Mesendoderm (in vitro differentiated cells): ENCODE results near the gene UPB1.
A peak's percentile ranks its signal among the peaks of the same experiment; 100 is the strongest.

ENCODE experiments used
- DNase-seq: peaks from one replicate; pipeline ENCODE4 v3.0.0; 2013
- H2AK5ac ChIP-seq: 2 replicates; pipeline ENCODE4 v1.6.1; 2013; ENCODE audit warnings: low read length, inconsistent platforms
- H2BK120ac ChIP-seq: 2 replicates; pipeline ENCODE4 v1.6.1; 2013; ENCODE audit warnings: low read depth, mild to moderate bottlenecking, low read length, moderate library complexity, mixed read lengths
- H2BK15ac ChIP-seq: replicated peaks from 2 replicates; pipeline ENCODE4 v1.6.1; 2013; ENCODE audit warnings: low read depth, mild to moderate bottlenecking, moderate library complexity
- H2BK5ac ChIP-seq: 2 replicates; pipeline ENCODE4 v1.6.1; 2013; ENCODE audit warnings: low read length, inconsistent platforms
- H3K18ac ChIP-seq: 2 replicates; pipeline ENCODE4 v1.6.1; 2013; ENCODE audit warnings: mild to moderate bottlenecking, low read length, mixed read lengths
- H3K23ac ChIP-seq: one replicate; pipeline ENCODE4 v1.6.1; 2013; ENCODE audit warnings: low read length
- H3K27ac ChIP-seq: 2 replicates; pipeline ENCODE4 v1.5.1; 2013; ENCODE audit warnings: low read depth, mild to moderate bottlenecking, inconsistent platforms, low read length, moderate library complexity
- H3K27me3 ChIP-seq: 2 replicates; pipeline ENCODE4 v1.6.1; 2013; ENCODE audit warnings: low read length, control low read depth, mild to moderate bottlenecking, inconsistent platforms; ENCODE audit not compliant: insufficient read depth, poor library complexity
- H3K36me3 ChIP-seq: 2 replicates; pipeline ENCODE4 v1.6.1; 2013; ENCODE audit warnings: low read length, inconsistent platforms; ENCODE audit not compliant: control insufficient read depth, insufficient read depth
- H3K4ac ChIP-seq: one replicate; pipeline ENCODE4 v1.6.1; 2013; ENCODE audit warnings: low read depth, mild to moderate bottlenecking, low read length, moderate library complexity
- H3K4me1 ChIP-seq: 2 replicates; pipeline ENCODE4 v1.6.1; 2013; ENCODE audit warnings: low read depth, low read length, inconsistent platforms; ENCODE audit not compliant: control insufficient read depth
- H3K4me2 ChIP-seq: 2 replicates; pipeline ENCODE4 v1.6.1; 2013; ENCODE audit warnings: low read length
- H3K4me3 ChIP-seq: 2 replicates; pipeline ENCODE4 v1.5.1; 2013; ENCODE audit warnings: mild to moderate bottlenecking, low read length
- H3K56ac ChIP-seq: one replicate; pipeline ENCODE4 v1.6.1; 2013; ENCODE audit warnings: low read length
- H3K79me1 ChIP-seq: 2 replicates; pipeline ENCODE4 v1.6.1; 2013; ENCODE audit warnings: low read length, inconsistent platforms
- H3K79me2 ChIP-seq: 2 replicates; pipeline ENCODE4 v1.6.1; 2013; ENCODE audit warnings: mild to moderate bottlenecking, low read length; ENCODE audit not compliant: control insufficient read depth, insufficient read depth
- H3K9ac ChIP-seq: 2 replicates; pipeline ENCODE4 v1.6.1; 2013; ENCODE audit warnings: low read length, inconsistent platforms
- H4K5ac ChIP-seq: one replicate; pipeline ENCODE4 v1.6.1; 2013; ENCODE audit warnings: low read length
- H4K8ac ChIP-seq: one replicate; pipeline ENCODE4 v1.6.1; 2013; ENCODE audit warnings: low read depth, mild to moderate bottlenecking, control low read depth, low read length, moderate library complexity
- WGBS: extraction: QIAGEN DNeasy Blood & Tissue Kit; methylation state at CpG from one replicate; pipeline ENCODE4 v1.1.7; 2013; ENCODE audit warnings: low lambda C conversion rate, missing lambda C conversion rate; ENCODE audit not compliant: insufficient coverage; ENCODE audit errors: extremely low coverage; 5-methylcytosine and 5-hydroxymethylcytosine counted together

UPB1 gene

DNA sequence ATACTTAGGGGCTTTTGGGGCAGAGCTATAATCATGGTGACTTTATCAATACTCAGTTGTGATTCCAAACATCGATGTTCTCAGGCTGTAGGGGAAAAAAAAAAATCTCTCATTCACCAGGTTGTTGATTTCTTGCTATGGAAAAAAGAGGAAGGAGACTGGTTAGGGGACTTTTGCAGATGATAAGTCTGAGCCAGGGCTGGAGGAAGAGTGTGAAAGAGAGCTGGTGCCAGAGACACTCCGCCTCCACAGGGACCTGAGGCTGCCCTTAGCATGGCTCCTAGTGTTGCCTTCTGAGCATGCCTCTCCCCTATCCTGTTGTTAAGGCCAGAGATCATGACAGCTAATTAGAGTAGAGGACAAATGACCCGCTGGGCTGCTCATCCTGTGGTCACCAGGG is 16.9 kb downstream of the UPB1 start:
- no peak overlapping the region for H4K8ac ChIP-seq
- H2BK120ac ChIP-seq, result no peak overlapping the region
- H3K9ac ChIP-seq, result no peak overlapping the region
- no peak overlapping the region for H2BK5ac ChIP-seq
- H3K79me2 ChIP-seq, result no peaks in the 10 kb centered on the region
- H3K18ac ChIP-seq, result no peak overlapping the region
- H4K5ac ChIP-seq, result no peak overlapping the region
- H3K4ac ChIP-seq, result no peak overlapping the region
- H3K36me3 ChIP-seq, result no peaks in the 10 kb centered on the region
- peaks cover 1% of the 10 kb centered on the region for H3K4me1 ChIP-seq
- H3K4me2 ChIP-seq, result no peak overlapping the region
- H2BK15ac ChIP-seq, result no peak overlapping the region
- H3K23ac ChIP-seq, result no peak overlapping the region
- DNase-seq, result peak; percentile 49
- H3K27me3 ChIP-seq, result no peaks in the 10 kb centered on the region
- no peak overlapping the region for H3K27ac ChIP-seq
- no peak overlapping the region for H2AK5ac ChIP-seq
- H3K4me3 ChIP-seq, result no peak overlapping the region
- no peaks in the 10 kb centered on the region for H3K79me1 ChIP-seq
- no CpG with 5 or more reads among the region's 3 CpGs for WGBS
- no peak overlapping the region for H3K56ac ChIP-seq

DNA sequence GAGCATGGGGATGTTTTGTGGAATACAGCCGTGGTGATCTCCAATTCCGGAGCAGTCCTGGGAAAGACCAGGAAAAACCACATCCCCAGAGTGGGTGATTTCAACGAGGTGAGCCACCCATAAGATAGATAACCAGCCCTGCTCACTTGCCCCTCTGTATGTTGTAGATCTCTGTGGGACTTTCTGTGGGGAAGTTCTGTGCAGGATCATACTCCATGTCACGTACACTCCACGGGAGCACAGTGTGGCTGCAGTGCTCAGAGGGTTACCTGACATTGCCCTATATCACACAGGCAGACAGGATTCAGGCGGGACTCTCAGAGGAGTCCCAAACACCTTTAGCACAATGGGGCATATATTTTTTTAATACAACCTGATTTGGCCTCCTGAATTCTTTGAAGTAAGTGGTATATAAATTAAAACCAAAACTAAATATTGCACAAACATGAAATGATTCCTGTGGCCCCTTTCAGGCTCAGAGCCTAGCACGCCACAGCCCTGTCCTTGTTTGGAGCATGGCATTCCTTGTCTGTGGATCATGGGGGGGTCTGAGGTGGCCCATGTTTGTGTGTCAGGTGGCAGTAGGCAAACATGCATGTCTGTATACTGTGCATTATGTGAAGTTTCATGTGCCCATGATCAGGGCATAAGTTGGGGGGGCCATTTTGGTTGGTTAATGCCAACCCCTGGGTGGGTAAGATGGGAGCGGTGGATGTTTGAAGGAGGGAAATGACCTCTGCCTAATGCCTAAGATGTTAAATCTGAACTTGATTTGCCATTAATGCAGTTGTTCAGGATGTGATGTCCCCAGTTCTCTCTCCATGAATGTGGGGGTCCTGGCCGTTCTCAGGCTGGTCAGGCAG is 18.5 kb downstream of the UPB1 start:
- Histone ChIP-seq H2BK5ac (no peak overlapping the region), H3K56ac (no peak overlapping the region), H3K18ac (no peak overlapping the region), H4K5ac (no peak overlapping the region), H3K4me1 (no peaks in the 10 kb centered on the region), H3K79me1 (no peaks in the 10 kb centered on the region), H3K23ac (no peak overlapping the region), H3K36me3 (no peaks in the 10 kb centered on the region), H3K79me2 (no peaks in the 10 kb centered on the region), H3K27me3 (no peaks in the 10 kb centered on the region), H2BK120ac (no peak overlapping the region), H2AK5ac (no peak overlapping the region), H3K4me3 (no peak overlapping the region), H3K27ac (no peak overlapping the region), H3K4me2 (no peak overlapping the region), H3K9ac (no peak overlapping the region), H4K8ac (no peak overlapping the region), H2BK15ac (no peak overlapping the region), H3K4ac (no peak overlapping the region)
- no CpG with 5 or more reads among the region's 9 CpGs for WGBS
- DNase-seq, result no peak

DNA sequence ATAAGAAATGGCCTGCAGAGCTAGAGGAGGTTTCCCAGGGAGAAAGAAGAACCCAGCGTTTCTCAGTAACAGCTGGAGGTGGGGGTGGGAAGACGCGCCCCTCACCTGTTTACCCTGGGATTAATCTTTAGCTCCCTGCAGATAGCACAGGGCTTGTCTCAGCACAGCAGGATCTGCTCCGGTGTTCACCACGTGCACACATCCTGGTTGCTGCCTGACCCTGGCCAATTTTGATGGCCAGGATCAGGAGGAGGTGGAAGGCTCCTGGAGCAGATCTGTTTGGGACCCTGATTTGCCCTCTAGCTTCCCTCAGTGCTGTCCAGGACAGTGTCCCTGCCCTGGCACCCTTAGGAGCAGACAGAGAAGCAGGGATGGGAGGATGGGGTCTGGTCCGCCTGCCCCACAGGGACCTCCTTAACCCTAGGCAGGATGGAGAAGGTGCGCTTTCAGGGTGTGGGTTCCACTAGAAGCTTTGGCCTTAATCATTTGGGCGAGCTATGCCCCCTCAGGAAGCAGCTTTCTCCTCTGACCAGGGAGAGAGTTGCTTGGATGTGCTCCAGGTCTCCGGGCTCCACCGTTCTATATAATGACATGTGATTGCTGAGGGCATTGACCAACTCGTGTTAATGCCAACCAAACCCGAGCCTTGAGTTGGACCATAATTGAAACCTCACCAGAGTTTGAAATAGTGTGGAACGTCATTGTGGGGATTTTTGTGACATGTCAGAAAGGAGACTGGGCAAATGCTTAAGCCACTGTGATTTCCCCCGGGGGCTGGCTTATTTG is 19.3 kb downstream of the UPB1 start:
- no peak overlapping the region for H2AK5ac ChIP-seq
- H3K4me2 ChIP-seq, result no peak overlapping the region
- no peak overlapping the region for H3K23ac ChIP-seq
- no peak overlapping the region for H3K9ac ChIP-seq
- H3K4me3 ChIP-seq, result no peak overlapping the region
- no peak overlapping the region for H3K18ac ChIP-seq
- no peak for DNase-seq
- H3K4ac ChIP-seq, result no peak overlapping the region
- H3K79me2 ChIP-seq, result no peaks in the 10 kb centered on the region
- WGBS, result no CpG with 5 or more reads among the region's 14 CpGs
- no peak overlapping the region for H3K27ac ChIP-seq
- H2BK15ac ChIP-seq, result no peak overlapping the region
- no peak overlapping the region for H4K8ac ChIP-seq
- H3K4me1 ChIP-seq, result no peaks in the 10 kb centered on the region
- no peaks in the 10 kb centered on the region for H3K79me1 ChIP-seq
- no peak overlapping the region for H3K56ac ChIP-seq
- H3K27me3 ChIP-seq, result no peaks in the 10 kb centered on the region
- H4K5ac ChIP-seq, result no peak overlapping the region
- no peak overlapping the region for H2BK5ac ChIP-seq
- no peak overlapping the region for H2BK120ac ChIP-seq
- no peaks in the 10 kb centered on the region for H3K36me3 ChIP-seq

DNA sequence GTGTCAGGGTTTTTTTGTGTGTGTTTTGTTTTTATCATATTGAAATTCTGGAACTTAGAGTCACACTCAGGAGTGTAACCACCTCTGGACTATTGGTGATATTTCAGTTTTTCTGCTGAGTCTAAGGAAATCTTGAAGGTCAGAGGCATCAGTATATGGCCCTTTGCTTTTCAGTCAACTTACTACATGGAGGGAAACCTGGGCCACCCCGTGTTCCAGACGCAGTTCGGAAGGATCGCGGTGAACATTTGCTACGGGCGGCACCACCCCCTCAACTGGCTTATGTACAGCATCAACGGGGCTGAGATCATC is 19.9 kb downstream of the UPB1 start:
- H3K27ac ChIP-seq, result no peak overlapping the region
- no peak overlapping the region for H3K4me3 ChIP-seq
- no peak overlapping the region for H2BK120ac ChIP-seq
- H3K4me2 ChIP-seq, result no peak overlapping the region
- no peak overlapping the region for H4K8ac ChIP-seq
- no peak overlapping the region for H2AK5ac ChIP-seq
- no peaks in the 10 kb centered on the region for H3K79me1 ChIP-seq
- H3K79me2 ChIP-seq, result no peaks in the 10 kb centered on the region
- H3K23ac ChIP-seq, result no peak overlapping the region
- no CpG with 5 or more reads among the region's 8 CpGs for WGBS
- no peak overlapping the region for H3K4ac ChIP-seq
- H3K4me1 ChIP-seq, result no peaks in the 10 kb centered on the region
- no peaks in the 10 kb centered on the region for H3K36me3 ChIP-seq
- no peak for DNase-seq
- no peak overlapping the region for H2BK5ac ChIP-seq
- H3K9ac ChIP-seq, result no peak overlapping the region
- H3K27me3 ChIP-seq, result no peaks in the 10 kb centered on the region
- H3K56ac ChIP-seq, result no peak overlapping the region
- H4K5ac ChIP-seq, result no peak overlapping the region
- H3K18ac ChIP-seq, result no peak overlapping the region
- no peak overlapping the region for H2BK15ac ChIP-seq

DNA sequence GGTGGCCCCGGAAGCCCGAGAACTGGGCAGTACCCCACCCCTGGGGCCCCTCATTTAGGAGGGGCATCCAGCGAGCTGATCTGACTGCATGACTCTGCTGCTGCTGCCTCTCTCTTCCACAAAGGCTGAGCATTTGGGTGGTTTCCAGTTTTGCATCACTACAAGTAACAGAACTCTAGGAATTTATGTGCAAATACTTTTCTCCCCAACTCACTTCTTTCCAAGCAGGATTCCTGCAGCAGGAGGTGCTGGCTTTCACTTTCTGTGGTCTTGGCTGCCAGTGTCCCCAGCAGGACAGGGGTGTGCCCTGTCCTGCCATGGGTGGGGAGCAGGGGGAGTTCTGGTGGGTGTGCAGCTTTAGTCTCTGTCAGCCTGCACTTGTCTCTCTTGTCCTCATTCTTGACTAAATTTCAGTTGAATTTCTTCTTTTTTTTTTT is 21.2 kb downstream of the UPB1 start:
- H3K79me2 ChIP-seq, result no peaks in the 10 kb centered on the region
- DNase-seq, result peak; percentile 42
- H3K36me3 ChIP-seq, result no peaks in the 10 kb centered on the region
- no peak overlapping the region for H3K23ac ChIP-seq
- no peak overlapping the region for H4K5ac ChIP-seq
- H2AK5ac ChIP-seq, result no peak overlapping the region
- no peak overlapping the region for H2BK120ac ChIP-seq
- H3K18ac ChIP-seq, result no peak overlapping the region
- H3K4me3 ChIP-seq, result no peak overlapping the region
- no peak overlapping the region for H3K27ac ChIP-seq
- no peaks in the 10 kb centered on the region for H3K79me1 ChIP-seq
- no peaks in the 10 kb centered on the region for H3K27me3 ChIP-seq
- H2BK15ac ChIP-seq, result no peak overlapping the region
- no peaks in the 10 kb centered on the region for H3K4me1 ChIP-seq
- H4K8ac ChIP-seq, result no peak overlapping the region
- H3K9ac ChIP-seq, result no peak overlapping the region
- H3K4me2 ChIP-seq, result no peak overlapping the region
- no peak overlapping the region for H3K56ac ChIP-seq
- no peak overlapping the region for H2BK5ac ChIP-seq
- WGBS, result no CpG with 5 or more reads among the region's 3 CpGs
- no peak overlapping the region for H3K4ac ChIP-seq
